Lung (tissue), 12 donors: ENCODE data around the gene LRTM2. TPM values are rescaled to one million over a fixed set of nuclear protein-coding genes. Genes with fewer than 3 reads are reported as not detected.

Source experiments
- ATAC-seq: fragments of 200-7000 bp; cut with Tn5 transposase; one replicate; pipeline ENCODE4 v1.9.1; 2020; ENCODE audit warnings: moderate number of reproducible peaks; ENCODE audit not compliant: insufficient read depth, low FRiP score
- DNase-seq, 3 donors: peaks; one replicate each; pipeline ENCODE4 v3.0.0-alpha.2; 2013 to 2017
- H3K27ac ChIP-seq, 2 donors: one replicate each; pipeline ENCODE4 v1.5.1; 2013; ENCODE audit warnings: mild to moderate bottlenecking in 2 of 2, moderate library complexity in 2 of 2, control low read depth in 1 of 2, inconsistent platforms in 1 of 2, low read depth in 1 of 2, low read length in 1 of 2
- H3K27me3 ChIP-seq, 3 donors: one replicate each; pipeline ENCODE4 v1.5.1; 2013; ENCODE audit warnings: low read length in 2 of 3; ENCODE audit not compliant: control insufficient read depth in 3 of 3, insufficient read depth in 3 of 3
- H3K36me3 ChIP-seq, 4 donors: one replicate each; pipeline ENCODE4 v1.5.1; 2013; ENCODE audit warnings: low read length in 4 of 4, mild to moderate bottlenecking in 1 of 4, moderate library complexity in 1 of 4; ENCODE audit not compliant: control insufficient read depth in 4 of 4, insufficient read depth in 4 of 4
- H3K4me1 ChIP-seq, 5 donors: one replicate each; pipeline ENCODE4 v1.5.1; 2013; ENCODE audit warnings: low read length in 5 of 5, mild to moderate bottlenecking in 2 of 5, moderate library complexity in 1 of 5; ENCODE audit not compliant: control insufficient read depth in 5 of 5, insufficient read depth in 5 of 5
- H3K4me3 ChIP-seq: one replicate; pipeline ENCODE4 v1.5.1; 2013; ENCODE audit warnings: mild to moderate bottlenecking, control low read depth, moderate library complexity
- H3K9ac ChIP-seq, 2 donors: one replicate each; pipeline ENCODE4 v1.5.1; 2013; ENCODE audit warnings: low read length in 2 of 2, control low read depth in 1 of 2; ENCODE audit not compliant: insufficient read depth in 1 of 2
- H3K9me3 ChIP-seq, 4 donors: one replicate each; pipeline ENCODE4 v1.5.1; 2013; ENCODE audit warnings: low read length in 3 of 4, mild to moderate bottlenecking in 1 of 4, moderate library complexity in 1 of 4; ENCODE audit not compliant: control insufficient read depth in 4 of 4, insufficient read depth in 3 of 4
- CTCF ChIP-seq: IDR thresholded peaks from 2 replicates; pipeline ENCODE4 v1.5.1; 2012; ENCODE audit warnings: mild to moderate bottlenecking; ENCODE audit errors: control extremely low read depth, extremely low read depth
- WGBS, 2 donors: extraction: QIAGEN DNeasy Blood & Tissue Kit; methylation state at CpG; one replicate each; pipeline ENCODE4 v1.1.7; 2013; 5-methylcytosine and 5-hydroxymethylcytosine counted together
- polyA plus RNA-seq, 2 donors: library from polyadenylated mRNA; stranded (reverse); fragments of 200-250 nt; gene quantifications; one replicate each; pipeline ENCODE4 v1.2.1, GENCODE V29; 2013
- total RNA-seq, 2 donors: library from RNA; depleted of rRNA in 1 of 2; stranded (reverse); fragments of >200 nt in 1 of 2; gene quantifications; one replicate each; pipeline ENCODE4 v1.2.1, GENCODE V29; 2014 to 2021
- donor health status: control.
- donor health status: control.
- donor health status: Bipolar disorder and iron deficiency.
- donor health status: healthy.
- donor health status: DM: yes; HTN: yes; CAD: no.

The LRTM2 gene
- total and polyA plus RNA-seq, 4 donors = 0.01 to 0.06 TPM; not detected in 2

GRCh38 chr12:1809591-1810190, 10.7 kb upstream of the LRTM2 start:
- ATAC-seq (no peak), DNase-seq (no peak)

GRCh38 chr12:1810201-1810930, 10.0 kb upstream of the LRTM2 start:
- 81 to 91% methylated on average over 21 of the region's 21 CpGs for WGBS, 2 donors
- no peak overlapping the region for H3K4me3 ChIP-seq
- H3K9ac ChIP-seq = no peak overlapping the region
- peaks cover 0 to 7% (median 0%) of the 10 kb centered on the region in 3 donors for H3K27me3 ChIP-seq
- no peak for DNase-seq
- no peak for ATAC-seq
- H3K9me3 ChIP-seq = no peaks in the 10 kb centered on the region
- no peak for TF ChIP-seq CTCF
- H3K36me3 ChIP-seq = no peaks in the 10 kb centered on the region
- H3K27ac ChIP-seq = no peak overlapping the region
- H3K4me1 ChIP-seq = peaks cover 0 to 6% (median 0%) of the 10 kb centered on the region in 5 donors

More at GRCh38 chr12:1809591-1810190, 10.7 kb upstream of the LRTM2 start:
- Histone ChIP-seq H3K36me3 (no peaks in the 10 kb centered on the region), H3K9ac (no peak overlapping the region), H3K4me3 (no peak overlapping the region), H3K4me1 (peaks cover 0 to 6% (median 0%) of the 10 kb centered on the region in 5 donors), H3K27ac (no peak overlapping the region), H3K27me3 (peaks cover 0 to 6% (median 0%) of the 10 kb centered on the region in 3 donors), H3K9me3 (no peaks in the 10 kb centered on the region)
- 85 to 91% methylated on average over 13 of the region's 13 CpGs for WGBS, 2 donors
- TF ChIP-seq CTCF = no peak

GRCh38 chr12:1810931-1811280, 9.5 kb upstream of the LRTM2 start:
- Histone ChIP-seq H3K27me3 (peaks cover 0 to 12% (median 0%) of the 10 kb centered on the region in 3 donors), H3K4me3 (no peak overlapping the region), H3K4me1 (peaks cover 0 to 4% (median 0%) of the 10 kb centered on the region in 5 donors), H3K27ac (no peak overlapping the region), H3K9me3 (no peaks in the 10 kb centered on the region), H3K9ac (no peak overlapping the region), H3K36me3 (no peaks in the 10 kb centered on the region)
- ATAC-seq (no peak), DNase-seq (no peak)
- WGBS, 2 donors = 91 to 93% methylated on average over 9 to 10 of the region's 10 CpGs
- TF ChIP-seq CTCF = no peak
